Skeletal muscle tissue (tissue), 4 donors: ENCODE data around the gene CLN5. TPM values are rescaled to one million over a fixed set of nuclear protein-coding genes. Genes with fewer than 3 reads are reported as not detected.
"Not testable (repeated sequence)": the region's sequence is repeated elsewhere in the genome, so short reads cannot be mapped to it uniquely, and the experiment has no call there.

Experiments used
- H3K27ac ChIP-seq: one replicate; pipeline ENCODE4 v1.7.0; 2013; ENCODE audit warnings: mild to moderate bottlenecking, low read depth, low read length, inconsistent platforms
- H3K27me3 ChIP-seq, 3 donors: one replicate each; pipeline ENCODE4 v1.7.0; 2013; ENCODE audit warnings: low read length in 3 of 3; ENCODE audit not compliant: control insufficient read depth in 3 of 3, insufficient read depth in 3 of 3
- H3K36me3 ChIP-seq, 3 donors: one replicate each; pipeline ENCODE4 v1.7.0; 2013; ENCODE audit warnings: low read length in 3 of 3; ENCODE audit not compliant: control insufficient read depth in 3 of 3, insufficient read depth in 3 of 3
- H3K4me1 ChIP-seq, 3 donors: one replicate each; pipeline ENCODE4 v1.7.0; 2013; ENCODE audit warnings: low read length in 3 of 3, mild to moderate bottlenecking in 3 of 3; ENCODE audit not compliant: control insufficient read depth in 3 of 3, insufficient read depth in 3 of 3
- H3K4me3 ChIP-seq, 3 donors: one replicate each; pipeline ENCODE4 v1.7.0; 2013; ENCODE audit warnings: low read length in 3 of 3
- H3K9ac ChIP-seq, 3 donors: one replicate each; pipeline ENCODE4 v1.7.0; 2013; ENCODE audit warnings: low read length in 3 of 3, mild to moderate bottlenecking in 3 of 3, moderate library complexity in 2 of 3, low read depth in 1 of 3
- H3K9me3 ChIP-seq, 3 donors: one replicate each; pipeline ENCODE4 v1.7.0; 2013; ENCODE audit warnings: low read length in 3 of 3; ENCODE audit not compliant: control insufficient read depth in 3 of 3
- total RNA-seq: library from RNA; depleted of rRNA; stranded (reverse); fragments of >200 nt; gene quantifications from one replicate; pipeline ENCODE4 v1.2.3, GENCODE V29; 2014
- donor health status: Osteomylitis.

The CLN5 gene
- total RNA-seq, 1 donor from 2014 or later, result 16.7 TPM

GRCh38 chr13:76993473-76993872, 1.6 kb downstream of the CLN5 start:
- peak overlapping the region in 1 of 3 donors; percentile 97 for H3K9ac ChIP-seq
- H3K4me3 ChIP-seq, result no peak overlapping the region
- peaks cover 0 to 15% (median 15%) of the 10 kb centered on the region in 3 donors for H3K36me3 ChIP-seq
- H3K27me3 ChIP-seq, result no peaks in the 10 kb centered on the region
- H3K27ac ChIP-seq, result no peak overlapping the region
- peaks cover 9 to 14% (median 13%) of the 10 kb centered on the region in 3 donors for H3K4me1 ChIP-seq
- H3K9me3 ChIP-seq, result no peaks in the 10 kb centered on the region

DNA sequence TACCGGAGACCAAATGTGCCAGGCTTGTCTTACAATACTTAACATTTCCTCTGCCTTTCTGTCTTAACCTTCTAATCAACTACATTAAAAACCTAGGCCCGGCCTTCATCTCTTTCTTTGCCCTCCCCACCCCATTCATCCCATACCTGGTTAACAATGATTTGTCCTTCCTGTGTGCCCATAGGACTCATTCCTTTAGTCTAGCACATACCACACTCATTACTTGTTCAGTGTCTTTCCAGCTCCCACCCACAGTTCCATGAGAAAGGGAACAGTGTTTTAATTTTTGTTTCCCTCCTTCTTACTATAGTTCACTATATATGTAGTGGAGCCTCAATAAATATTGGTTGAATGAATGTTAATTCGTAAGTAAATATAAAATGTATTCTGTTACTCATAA, 2.4 kb downstream of the CLN5 start:
- H3K9ac ChIP-seq, result no peak overlapping the region
- H3K27me3 ChIP-seq, result no peaks in the 10 kb centered on the region
- H3K9me3 ChIP-seq, result no peaks in the 10 kb centered on the region
- peaks cover 9 to 14% (median 13%) of the 10 kb centered on the region in 3 donors for H3K4me1 ChIP-seq
- H3K36me3 ChIP-seq, result peaks cover 0 to 22% (median 20%) of the 10 kb centered on the region in 3 donors
- H3K27ac ChIP-seq, result no peak overlapping the region
- no peak overlapping the region for H3K4me3 ChIP-seq

- Histone ChIP-seq H3K4me3 (no peak overlapping the region), H3K36me3 (peaks cover 5 to 29% (median 23%) of the 10 kb centered on the region in 3 donors), H3K9me3 (no peaks in the 10 kb centered on the region), H3K9ac (no peak overlapping the region), H3K27me3 (no peaks in the 10 kb centered on the region), H3K4me1 (peaks cover 0 to 6% (median 0%) of the 10 kb centered on the region in 3 donors), H3K27ac (no peak overlapping the region)
These were observed 8.6 kb downstream of the CLN5 start for GRCh38 chr13:77000475-77000874.

DNA sequence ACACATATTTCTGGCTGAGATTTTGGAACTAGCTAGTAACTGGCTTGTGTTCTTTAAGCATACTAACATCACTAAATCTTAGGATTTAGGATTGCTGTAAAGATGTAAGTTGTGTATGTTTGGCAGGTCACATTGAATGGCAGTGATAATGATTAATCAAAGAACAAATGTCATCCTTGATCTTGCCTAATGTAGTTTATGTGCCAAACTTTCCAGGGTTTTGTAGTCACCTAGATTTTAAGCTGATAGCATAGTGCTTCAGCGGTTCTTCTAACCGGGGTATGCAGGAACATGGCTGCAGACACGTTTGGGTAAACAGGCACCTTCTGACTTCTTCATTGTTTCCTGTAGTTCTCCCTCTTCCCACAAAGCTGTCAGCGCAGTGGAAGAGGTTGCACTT, 9.7 kb downstream of the CLN5 start:
- Histone ChIP-seq H3K9me3 (no peaks in the 10 kb centered on the region), H3K27me3 (no peaks in the 10 kb centered on the region), H3K36me3 (peaks cover 5 to 24% (median 18%) of the 10 kb centered on the region in 3 donors), H3K27ac (no peak overlapping the region), H3K4me3 (no peak overlapping the region), H3K9ac (no peak overlapping the region), H3K4me1 (peaks cover 0 to 8% (median 0%) of the 10 kb centered on the region in 3 donors)

GRCh38 chr13:77001963-77002587, 10.2 kb downstream of the CLN5 start:
- peaks cover 6 to 25% (median 19%) of the 10 kb centered on the region in 3 donors for H3K36me3 ChIP-seq
- H3K9ac ChIP-seq, result no peak overlapping the region
- H3K4me3 ChIP-seq, result no peak overlapping the region
- no peak overlapping the region for H3K27ac ChIP-seq
- no peaks in the 10 kb centered on the region for H3K27me3 ChIP-seq
- H3K4me1 ChIP-seq, result peaks cover 0 to 9% (median 1%) of the 10 kb centered on the region in 3 donors
- no peaks in the 10 kb centered on the region for H3K9me3 ChIP-seq

- no peaks in the 10 kb centered on the region for H3K27me3 ChIP-seq
- H3K9ac ChIP-seq, result no peak overlapping the region
- peaks cover 11 to 29% (median 24%) of the 10 kb centered on the region in 3 donors for H3K36me3 ChIP-seq
- H3K27ac ChIP-seq, result no peak overlapping the region
- no peaks in the 10 kb centered on the region for H3K9me3 ChIP-seq
- H3K4me1 ChIP-seq, result peaks cover 0 to 9% (median 6%) of the 10 kb centered on the region in 3 donors
- H3K4me3 ChIP-seq, result no peak overlapping the region
These were observed 10.8 kb downstream of the CLN5 start for GRCh38 chr13:77002590-77003190.

DNA sequence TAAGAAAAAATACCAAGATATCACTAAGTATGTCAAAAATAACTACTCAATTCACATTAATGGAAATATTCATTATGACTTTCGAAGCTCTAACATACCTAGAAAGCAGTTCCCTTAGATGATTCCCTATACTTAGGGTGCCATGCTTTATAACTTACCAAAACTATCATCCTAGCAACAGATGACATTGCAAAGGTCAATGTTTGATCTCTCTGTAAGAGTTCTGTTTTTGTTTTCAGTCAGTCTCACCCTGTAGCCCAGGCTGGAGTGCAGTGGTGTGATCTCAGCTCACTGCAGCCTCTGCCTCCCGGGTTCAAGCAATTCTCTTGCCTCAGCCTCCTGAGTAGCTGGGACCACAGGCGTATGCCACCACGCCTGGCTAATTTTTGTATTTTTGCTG, 16.5 kb downstream of the CLN5 start:
- H3K9me3 ChIP-seq, H3K27me3 ChIP-seq, H3K4me3 ChIP-seq, H3K9ac ChIP-seq, H3K27ac ChIP-seq: not testable (repeated sequence)
- Histone ChIP-seq H3K4me1 (peaks cover 3 to 15% (median 5%) of the 10 kb centered on the region in 3 donors), H3K36me3 (peaks cover 19 to 52% (median 39%) of the 10 kb centered on the region in 3 donors)

DNA sequence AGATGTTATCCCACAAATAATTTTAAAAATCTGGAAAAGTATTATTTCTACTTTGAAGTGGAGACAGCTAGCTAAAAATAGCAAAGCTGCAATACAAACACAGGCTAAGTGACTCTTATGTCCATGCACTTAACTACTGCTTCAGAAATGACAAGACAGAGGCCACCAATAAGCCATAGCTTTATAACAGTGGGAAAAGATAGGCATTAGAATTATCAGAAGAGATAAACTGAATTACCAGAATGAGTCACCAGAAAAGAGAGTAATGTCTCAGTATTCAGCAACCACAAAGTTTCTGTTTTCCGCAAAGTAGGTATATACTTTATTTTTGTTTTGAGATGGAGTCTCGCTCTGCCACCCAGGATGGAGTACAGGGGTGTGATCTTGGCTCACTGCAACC, 17.1 kb downstream of the CLN5 start:
- Histone ChIP-seq H3K9me3 (no peaks in the 10 kb centered on the region), H3K36me3 (peaks cover 20 to 59% (median 45%) of the 10 kb centered on the region in 3 donors), H3K4me3 (no peak overlapping the region), H3K4me1 (peaks cover 3 to 15% (median 5%) of the 10 kb centered on the region in 3 donors), H3K9ac (no peak overlapping the region), H3K27ac (no peak overlapping the region), H3K27me3 (no peaks in the 10 kb centered on the region)

GRCh38 chr13:77009719-77010118, 17.8 kb downstream of the CLN5 start:
- H3K4me1 ChIP-seq, result peaks cover 3 to 15% (median 5%) of the 10 kb centered on the region in 3 donors
- peaks cover 20 to 66% (median 52%) of the 10 kb centered on the region in 3 donors for H3K36me3 ChIP-seq
- H3K9ac ChIP-seq, H3K27ac ChIP-seq, H3K9me3 ChIP-seq, H3K27me3 ChIP-seq, H3K4me3 ChIP-seq: not testable (repeated sequence)

DNA sequence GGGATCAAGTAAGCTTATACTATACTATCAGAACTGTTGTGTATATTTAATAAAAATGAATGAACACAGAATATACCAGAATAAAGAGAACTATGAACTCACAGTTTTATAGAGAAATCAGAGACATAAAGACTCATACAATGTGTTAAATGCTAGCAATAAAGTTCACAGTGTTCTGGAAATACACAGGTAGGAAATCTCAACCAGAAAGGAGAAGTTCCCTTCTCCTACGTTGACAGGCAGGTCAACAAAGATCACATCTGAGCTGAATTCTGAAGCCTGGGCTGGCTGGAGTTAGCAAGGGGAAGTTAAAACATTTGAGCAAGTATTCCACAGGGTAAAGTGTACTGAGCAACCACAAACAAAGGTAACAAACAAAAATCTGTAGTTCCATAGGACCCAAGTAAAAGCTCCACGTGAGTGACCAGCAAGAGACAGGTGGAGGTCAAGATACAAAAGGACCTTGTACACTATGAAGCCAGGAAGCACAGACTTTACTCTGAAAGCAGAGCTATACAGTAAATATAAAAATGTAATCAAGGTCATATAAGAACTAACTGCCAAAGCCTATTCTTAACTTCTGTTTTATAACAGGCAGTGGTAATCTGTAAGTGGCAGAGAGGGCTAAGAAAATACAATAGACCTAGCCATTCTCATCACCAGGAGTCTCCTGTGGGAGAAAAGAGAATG, 22.1 kb downstream of the CLN5 start:
- no peak overlapping the region for H3K27ac ChIP-seq

More for the DNA sequence above, 22.1 kb downstream of the CLN5 start:
- Histone ChIP-seq H3K9me3 (no peaks in the 10 kb centered on the region), H3K36me3 (peaks cover 15 to 66% (median 63%) of the 10 kb centered on the region in 3 donors), H3K27me3 (no peaks in the 10 kb centered on the region), H3K9ac (no peak overlapping the region), H3K4me1 (peaks cover 2 to 13% (median 5%) of the 10 kb centered on the region in 3 donors), H3K4me3 (no peak overlapping the region)
